22Rv1 (cell line): ENCODE measurements around the gene EPN1.
"Not testable (repeated sequence)": the region's sequence is repeated elsewhere in the genome, so short reads cannot be mapped to it uniquely, and the experiment has no call there.

Experiments
- H3K27ac ChIP-seq: fragments of 450-650 bp; 2 replicates; pipeline ENCODE4 v1.5.1; 2017
- CTCF ChIP-seq: fragments of 450-650 bp; IDR thresholded peaks from 2 replicates; pipeline ENCODE4 v1.5.1; 2017; ENCODE audit warnings: mild to moderate bottlenecking
- ZFX ChIP-seq: fragments of 450-650 bp; IDR thresholded peaks from 2 replicates; pipeline ENCODE4 v1.6.1; 2017; ENCODE audit warnings: antibody characterized with exemption, borderline replicate concordance

The EPN1 gene

DNA sequence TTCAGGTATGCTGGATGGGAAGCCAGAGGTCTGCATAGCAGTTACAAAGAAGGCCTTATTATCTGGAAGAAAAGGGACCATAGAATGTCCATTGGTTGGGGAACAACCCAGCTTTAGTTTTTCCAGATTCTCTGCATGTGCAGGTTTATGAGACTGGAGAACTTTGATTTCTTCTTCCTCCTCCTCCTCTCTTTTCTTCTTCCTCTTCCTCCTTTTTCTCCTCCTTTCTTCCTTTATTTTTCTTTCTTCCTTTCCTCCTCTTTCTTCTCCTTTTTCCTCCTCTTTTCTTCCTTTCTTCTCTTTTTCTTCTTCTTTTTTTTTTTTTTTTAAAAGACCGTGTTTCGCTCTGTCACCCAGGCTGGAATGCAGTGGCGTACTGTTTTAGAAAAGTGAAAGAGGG is 30.9 kb downstream of the EPN1 start:
- TF ChIP-seq ZFX, result no peak
- no peak for TF ChIP-seq CTCF
- H3K27ac ChIP-seq, result no peak overlapping the region

DNA sequence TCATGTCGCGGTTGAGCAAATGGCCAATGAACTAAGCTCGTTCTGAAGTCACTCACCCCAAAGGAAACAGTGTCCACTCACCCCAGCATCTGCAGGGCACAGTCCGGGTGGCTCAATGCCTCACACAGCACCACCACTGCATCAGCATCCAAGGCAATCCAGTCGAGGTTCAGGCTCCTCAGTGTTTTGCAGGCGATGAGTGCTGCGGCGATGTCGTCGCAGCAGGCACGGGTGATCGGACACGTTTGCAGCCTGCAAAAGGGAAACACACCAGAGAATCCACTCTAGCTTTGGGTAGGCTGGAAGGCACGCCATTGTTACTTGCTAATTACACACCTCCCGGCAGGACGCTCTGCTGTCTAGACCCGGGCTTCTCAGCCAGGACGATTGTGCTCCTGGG is 36.7 kb downstream of the EPN1 start:
- TF ChIP-seq CTCF (no peak), ZFX (no peak)
- H3K27ac ChIP-seq, result no peak overlapping the region

DNA sequence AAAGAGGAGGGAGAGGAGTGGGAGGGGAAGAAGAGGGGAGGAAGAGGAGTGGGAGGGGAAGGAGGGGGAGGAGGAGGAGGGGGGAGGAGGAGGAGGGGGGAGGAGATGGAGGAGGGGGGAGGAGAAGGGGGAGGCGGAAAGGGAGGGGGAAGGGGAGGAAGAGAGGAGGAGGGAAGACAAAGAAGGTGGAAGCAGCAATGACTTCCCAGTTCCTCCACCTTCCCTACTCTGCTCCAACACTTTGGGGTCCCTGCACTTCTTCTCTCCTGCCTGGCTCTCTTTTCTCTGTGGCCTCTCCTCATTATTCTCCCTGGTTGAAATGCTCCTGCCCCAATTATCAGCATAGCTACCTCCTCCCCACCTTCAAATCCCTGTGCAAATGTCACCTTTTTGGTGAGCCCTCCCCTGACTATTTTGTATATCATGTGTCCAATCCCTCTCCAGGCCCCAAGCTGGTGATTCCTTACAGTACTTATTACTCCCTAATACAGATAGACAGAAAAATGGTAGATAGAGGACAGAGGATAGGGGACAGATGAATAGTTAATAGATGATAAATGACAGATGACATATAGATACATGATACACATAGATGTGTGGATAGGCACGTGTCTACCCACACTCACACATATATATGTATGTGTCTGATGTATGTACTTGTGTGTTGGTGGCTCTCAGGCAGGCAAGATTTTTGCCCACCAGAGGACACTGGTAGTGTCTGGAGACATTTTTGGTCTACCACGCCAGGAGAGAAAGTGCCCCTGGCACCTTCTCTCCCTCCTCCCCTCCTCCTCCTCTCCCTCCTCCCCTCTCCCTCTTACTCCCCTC is 38.0 kb downstream of the EPN1 start:
- H3K27ac ChIP-seq, result no peak overlapping the region
- no peak for TF ChIP-seq ZFX
- TF ChIP-seq CTCF, result no peak

DNA sequence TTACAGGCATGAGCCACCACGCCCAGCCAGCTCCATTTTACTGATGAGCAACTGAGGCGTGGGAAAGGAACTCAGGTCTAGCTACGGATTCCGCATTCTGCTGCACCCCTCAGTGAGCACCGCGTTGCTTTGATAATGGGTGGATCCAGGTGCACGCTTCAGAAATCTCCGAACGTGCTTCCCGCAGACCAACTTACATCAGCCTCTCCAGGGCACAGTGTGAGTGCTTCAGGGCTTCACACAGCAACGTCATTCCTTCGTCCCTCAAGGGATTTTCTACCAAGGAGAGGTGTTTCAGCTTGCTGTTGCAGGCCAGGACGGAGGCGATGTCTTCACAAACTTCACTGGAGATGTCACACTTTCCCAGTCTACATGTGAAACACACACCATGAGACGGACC is 41.5 kb downstream of the EPN1 start:
- no peak for TF ChIP-seq ZFX
- TF ChIP-seq CTCF, result no peak
- H3K27ac ChIP-seq, result no peak overlapping the region

DNA sequence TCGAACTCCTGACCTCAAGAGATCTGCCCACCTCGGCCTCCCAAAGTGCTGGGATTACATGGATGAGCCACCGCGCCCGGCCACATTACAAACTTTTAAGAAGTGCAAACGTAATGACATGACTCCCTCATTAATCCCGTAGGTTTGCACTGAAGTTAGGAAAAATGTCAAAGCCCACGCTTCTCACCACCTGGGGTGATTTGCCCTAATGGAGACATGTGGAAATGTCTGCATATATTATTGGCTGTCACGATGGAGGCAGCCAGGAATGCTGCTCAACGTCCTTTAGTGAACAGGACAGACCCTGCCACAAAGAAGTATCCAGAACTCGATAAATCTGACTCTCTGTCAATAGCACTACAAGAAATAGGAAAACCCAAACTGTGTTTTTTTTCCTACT is 42.2 kb downstream of the EPN1 start:
- H3K27ac ChIP-seq, result no peak overlapping the region
- no peak for TF ChIP-seq ZFX
- no peak for TF ChIP-seq CTCF

DNA sequence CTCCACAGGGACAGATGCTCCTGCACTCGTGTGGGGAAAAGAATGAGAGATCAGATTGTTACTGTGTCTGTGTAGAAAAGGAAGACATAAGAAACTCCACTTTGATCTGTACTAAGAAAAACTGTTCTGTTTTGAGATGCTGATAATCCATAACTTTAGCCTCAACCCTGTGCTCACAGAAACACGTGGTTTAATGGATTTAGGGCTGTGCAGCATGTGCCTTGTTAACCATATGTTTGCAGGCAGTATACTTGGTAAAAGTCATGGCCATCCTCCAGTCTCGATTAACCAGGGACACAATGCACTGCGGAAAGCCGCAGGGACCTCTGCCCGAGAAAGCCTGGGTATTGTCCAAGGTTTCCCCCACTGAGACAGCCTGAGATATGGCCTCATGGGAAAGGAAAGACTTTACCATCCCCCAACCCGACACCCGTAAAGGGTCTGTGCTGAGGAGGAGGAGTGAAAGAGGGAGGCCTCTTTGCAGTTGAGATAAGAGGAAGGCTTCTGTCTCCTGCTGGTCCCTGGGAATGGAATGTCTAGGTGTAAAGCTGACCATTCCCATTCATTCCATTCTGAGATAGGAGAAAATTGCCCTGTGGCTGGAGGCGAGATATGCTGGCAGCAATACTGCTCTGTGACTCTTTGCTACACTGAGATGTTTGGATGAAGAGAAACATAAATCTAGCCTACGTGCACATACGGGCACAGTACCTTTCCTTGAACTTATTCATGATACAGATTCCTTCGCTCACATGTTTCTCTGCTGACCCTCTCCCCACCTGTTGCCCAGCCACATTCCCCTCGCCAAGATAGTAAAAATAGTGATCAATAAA is 43.1 kb downstream of the EPN1 start:
- H3K27ac ChIP-seq, result not testable (repeated sequence)

DNA sequence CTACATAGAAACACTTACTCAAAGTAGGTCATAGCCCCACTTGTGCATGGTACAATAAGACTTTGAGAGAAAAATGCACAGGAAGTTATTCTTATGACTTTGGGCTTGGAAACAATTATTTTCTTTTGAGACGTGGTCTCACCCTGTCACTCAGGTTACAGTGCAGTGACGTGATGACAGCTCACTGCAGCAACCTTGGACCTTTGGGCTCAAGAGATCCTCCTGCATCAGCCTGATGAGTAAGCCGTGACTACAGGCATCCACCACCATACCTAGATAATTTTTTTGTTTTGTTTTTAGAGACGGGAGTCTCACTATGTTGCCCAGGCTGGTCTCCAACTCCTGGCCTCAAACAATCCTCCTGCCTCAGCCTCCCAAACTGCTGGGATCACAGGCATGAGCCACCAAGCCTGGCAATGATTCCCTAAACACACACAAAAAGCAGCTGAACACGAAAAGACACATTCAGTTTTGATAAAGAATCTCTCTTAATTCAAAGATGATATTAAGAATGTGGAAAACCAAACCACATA is 45.3 kb downstream of the EPN1 start:
- H3K27ac ChIP-seq, result no peak overlapping the region
- TF ChIP-seq ZFX, result no peak
- no peak for TF ChIP-seq CTCF
